Measurements from ENCODE around the gene THRB.

THRB gene

GRCh38 chr3:24485511-24485910 is 9.1 kb downstream of the THRB start:
- DNase-seq, result no peak

GRCh38 chr3:24483873-24484272 is 10.8 kb downstream of the THRB start:
- no peak for DNase-seq

GRCh38 chr3:24482096-24482705 is 12.4 kb downstream of the THRB start:
- no peak for DNase-seq

- DNase-seq, result no peak
These were observed 13.5 kb downstream of the THRB start for GRCh38 chr3:24481193-24481592.

- DNase-seq, result no peak
These were observed 14.2 kb downstream of the THRB start for GRCh38 chr3:24480497-24480896.

- DNase-seq, result no peak
These were observed 14.8 kb downstream of the THRB start for GRCh38 chr3:24479816-24480215.

- no peak for DNase-seq
These were observed 17.6 kb downstream of the THRB start for GRCh38 chr3:24476871-24477656.

GRCh38 chr3:24475925-24476324 is 18.7 kb downstream of the THRB start:
- no peak for DNase-seq

- no peak for DNase-seq
These were observed 19.8 kb downstream of the THRB start for GRCh38 chr3:24474862-24475261.

GRCh38 chr3:24472358-24472757 is 22.3 kb downstream of the THRB start:
- DNase-seq, result no peak

- no peak for DNase-seq
These were observed 23.2 kb downstream of the THRB start for GRCh38 chr3:24471486-24471885.

GRCh38 chr3:24470277-24470676 is 24.4 kb downstream of the THRB start:
- no peak for DNase-seq

GRCh38 chr3:24464389-24464788 is 30.3 kb downstream of the THRB start:
- no peak for DNase-seq

- no peak for DNase-seq
These were observed 31.9 kb downstream of the THRB start for GRCh38 chr3:24462737-24463136.

- no peak for DNase-seq
These were observed 33.7 kb downstream of the THRB start for GRCh38 chr3:24460974-24461373.

- no peak for DNase-seq
These were observed 36.9 kb downstream of the THRB start for GRCh38 chr3:24457719-24458118.

GRCh38 chr3:24454856-24455255 is 39.8 kb downstream of the THRB start:
- no peak for DNase-seq

- DNase-seq, result no peak
These were observed 40.3 kb downstream of the THRB start for GRCh38 chr3:24454393-24454792.

GRCh38 chr3:24451461-24452099 is 43.1 kb downstream of the THRB start:
- DNase-seq, result no peak

GRCh38 chr3:24450160-24450907 is 44.3 kb downstream of the THRB start:
- DNase-seq, result no peak

- DNase-seq, result no peak
These were observed 46.8 kb downstream of the THRB start for GRCh38 chr3:24447836-24448235.

- no peak for DNase-seq
These were observed 48.6 kb downstream of the THRB start for GRCh38 chr3:24446032-24446431.

- no peak for DNase-seq
These were observed 51.2 kb downstream of the THRB start for GRCh38 chr3:24443476-24443875.

All from NCI-H1105 (cell line).